WTC11 (cell line): ENCODE measurements around the gene PDE1C.

ENCODE experiments used
- GABPB1 ChIP-seq: sonication (generic); formaldehyde crosslinking; IDR thresholded peaks from 2 replicates; pipeline ENCODE4 v1.8.1; 2023; ENCODE audit warnings: mild to moderate bottlenecking, missing genetic modification reagents
- NFYB ChIP-seq: sonication (generic); formaldehyde crosslinking; conservative IDR thresholded peaks from 2 replicates; pipeline ENCODE4 v1.8.0; 2022; ENCODE audit warnings: low read depth, missing genetic modification reagents
- NR1H2 ChIP-seq: sonication (generic); formaldehyde crosslinking; IDR thresholded peaks from 2 replicates; pipeline ENCODE4 v1.9.0; 2021; ENCODE audit warnings: mild to moderate bottlenecking, moderate library complexity, missing genetic modification reagents
- SMAD3 ChIP-seq: sonication (generic); formaldehyde crosslinking; IDR thresholded peaks from 2 replicates; pipeline ENCODE4 v1.8.0; 2022; ENCODE audit warnings: missing genetic modification reagents, mild to moderate bottlenecking, borderline replicate concordance
- SP1 ChIP-seq: sonication (generic); formaldehyde crosslinking; conservative IDR thresholded peaks from 2 replicates; pipeline ENCODE4 v1.8.1; 2022; ENCODE audit warnings: missing genetic modification reagents
- ZNF423 ChIP-seq: fragments of 250-450 bp; sonication (Bioruptor Pico); IDR thresholded peaks from 2 replicates; pipeline ENCODE4 v2.1.2; 2022; ENCODE audit warnings: mild to moderate bottlenecking, moderate library complexity
- TF ChIP-seq, protein P1 (sequence below): fragments of 200-600 bp; IDR thresholded peaks from 2 replicates; pipeline ENCODE4 v1.8.0; 2022; ENCODE audit warnings: antibody characterized with exemption
- TF ChIP-seq, protein P2 (sequence below): sonication (generic); formaldehyde crosslinking; IDR thresholded peaks from 2 replicates; pipeline ENCODE4 v1.8.0; 2022; ENCODE audit warnings: mild to moderate bottlenecking, missing genetic modification reagents
- TF ChIP-seq, protein P3 (sequence below): sonication (generic); formaldehyde crosslinking; IDR thresholded peaks from 2 replicates; pipeline ENCODE4 v1.8.1; 2023; ENCODE audit warnings: mild to moderate bottlenecking, missing genetic modification reagents, moderate library complexity

DNA sequence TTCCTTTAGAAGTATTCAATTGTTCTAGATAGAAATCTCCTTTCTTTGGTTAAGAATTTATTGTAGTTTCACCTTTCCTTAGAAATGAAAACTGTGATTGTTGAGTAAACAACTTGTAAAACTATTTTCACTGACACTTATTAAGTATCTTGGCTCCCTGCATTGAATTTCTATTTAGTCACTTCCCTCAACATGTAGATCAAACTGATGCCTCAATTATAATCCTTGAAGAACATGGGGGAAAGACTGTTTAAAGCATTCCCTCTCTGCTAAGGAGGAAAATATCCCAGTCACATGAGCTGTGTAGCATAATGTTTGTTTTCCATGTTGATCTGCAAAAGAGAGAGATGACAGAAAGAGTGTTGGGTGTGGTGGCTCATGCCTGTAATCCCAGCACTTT, 99.7 kb downstream of the PDE1C start:
- TF ChIP-seq, protein P1, sequence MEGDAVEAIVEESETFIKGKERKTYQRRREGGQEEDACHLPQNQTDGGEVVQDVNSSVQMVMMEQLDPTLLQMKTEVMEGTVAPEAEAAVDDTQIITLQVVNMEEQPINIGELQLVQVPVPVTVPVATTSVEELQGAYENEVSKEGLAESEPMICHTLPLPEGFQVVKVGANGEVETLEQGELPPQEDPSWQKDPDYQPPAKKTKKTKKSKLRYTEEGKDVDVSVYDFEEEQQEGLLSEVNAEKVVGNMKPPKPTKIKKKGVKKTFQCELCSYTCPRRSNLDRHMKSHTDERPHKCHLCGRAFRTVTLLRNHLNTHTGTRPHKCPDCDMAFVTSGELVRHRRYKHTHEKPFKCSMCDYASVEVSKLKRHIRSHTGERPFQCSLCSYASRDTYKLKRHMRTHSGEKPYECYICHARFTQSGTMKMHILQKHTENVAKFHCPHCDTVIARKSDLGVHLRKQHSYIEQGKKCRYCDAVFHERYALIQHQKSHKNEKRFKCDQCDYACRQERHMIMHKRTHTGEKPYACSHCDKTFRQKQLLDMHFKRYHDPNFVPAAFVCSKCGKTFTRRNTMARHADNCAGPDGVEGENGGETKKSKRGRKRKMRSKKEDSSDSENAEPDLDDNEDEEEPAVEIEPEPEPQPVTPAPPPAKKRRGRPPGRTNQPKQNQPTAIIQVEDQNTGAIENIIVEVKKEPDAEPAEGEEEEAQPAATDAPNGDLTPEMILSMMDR = no peak
- TF ChIP-seq, protein P2, sequence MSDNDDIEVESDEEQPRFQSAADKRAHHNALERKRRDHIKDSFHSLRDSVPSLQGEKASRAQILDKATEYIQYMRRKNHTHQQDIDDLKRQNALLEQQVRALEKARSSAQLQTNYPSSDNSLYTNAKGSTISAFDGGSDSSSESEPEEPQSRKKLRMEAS (CRISPR knock-in tag) = no peak
- TF ChIP-seq, protein P3, sequence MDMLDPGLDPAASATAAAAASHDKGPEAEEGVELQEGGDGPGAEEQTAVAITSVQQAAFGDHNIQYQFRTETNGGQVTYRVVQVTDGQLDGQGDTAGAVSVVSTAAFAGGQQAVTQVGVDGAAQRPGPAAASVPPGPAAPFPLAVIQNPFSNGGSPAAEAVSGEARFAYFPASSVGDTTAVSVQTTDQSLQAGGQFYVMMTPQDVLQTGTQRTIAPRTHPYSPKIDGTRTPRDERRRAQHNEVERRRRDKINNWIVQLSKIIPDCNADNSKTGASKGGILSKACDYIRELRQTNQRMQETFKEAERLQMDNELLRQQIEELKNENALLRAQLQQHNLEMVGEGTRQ = no peak
- TF ChIP-seq NR1H2 (CRISPR knock-in tag) (no peak), ZNF423 (CRISPR knock-in tag) (no peak), SMAD3 (CRISPR knock-in tag) (no peak), SP1 (CRISPR knock-in tag) (no peak), GABPB1 (CRISPR knock-in tag) (no peak), NFYB (CRISPR knock-in tag) (no peak)
